Kidney epithelial cell (primary cell): ENCODE measurements around the gene BABAM1. TPM values are rescaled to one million over a fixed set of nuclear protein-coding genes. Genes with fewer than 3 reads are reported as not detected.

Experiments
- DNase-seq: peaks from one replicate; pipeline ENCODE4 v3.0.0-alpha.2; 2010; ENCODE audit warnings: low read depth
- H3K27me3 ChIP-seq: 2 replicates; pipeline ENCODE4 v1.6.0; 2011; ENCODE audit warnings: low read length; ENCODE audit not compliant: control insufficient read depth, insufficient read depth
- H3K36me3 ChIP-seq: 2 replicates; pipeline ENCODE4 v1.5.1; 2011; ENCODE audit warnings: low read length; ENCODE audit not compliant: control insufficient read depth, insufficient read depth
- H3K4me3 ChIP-seq: 2 replicates; pipeline ENCODE4 v1.5.1; 2011; ENCODE audit warnings: low read depth, mild to moderate bottlenecking, control low read depth, low read length
- CTCF ChIP-seq: IDR thresholded peaks from 2 replicates; pipeline ENCODE4 v1.5.1; 2011; ENCODE audit warnings: mild to moderate bottlenecking, moderate library complexity, low read length, control low read depth, inconsistent platforms; ENCODE audit not compliant: insufficient read depth, poor library complexity, severe bottlenecking
- total RNA-seq: library from RNA; depleted of rRNA; stranded (reverse); fragments of >200 nt; gene quantifications from 2 replicates; pipeline ENCODE4 v1.2.3, GENCODE V29; 2015

BABAM1 gene
- total RNA-seq, 1 donor from 2014 or later: 101 TPM

- no peak for TF ChIP-seq CTCF
- H3K4me3 ChIP-seq: peak overlapping the region; percentile 36
- H3K27me3 ChIP-seq: no peaks in the 10 kb centered on the region
- H3K36me3 ChIP-seq: peaks cover 6% of the 10 kb centered on the region
- no peak for DNase-seq
Measured at GRCh38 chr19:17235971-17236777, 31.1 kb upstream of the BABAM1 start.

GRCh38 chr19:17236811-17237543 lies 30.3 kb upstream of the BABAM1 start:
- Histone ChIP-seq H3K4me3 (no peak overlapping the region), H3K36me3 (peaks cover 6% of the 10 kb centered on the region), H3K27me3 (no peaks in the 10 kb centered on the region)
- DNase-seq: no peak
- no peak for TF ChIP-seq CTCF

- no peak for TF ChIP-seq CTCF
- no peak for DNase-seq
- no peak overlapping the region for H3K4me3 ChIP-seq
- peaks cover 6% of the 10 kb centered on the region for H3K36me3 ChIP-seq
- H3K27me3 ChIP-seq: no peaks in the 10 kb centered on the region
Measured at GRCh38 chr19:17237747-17238706, 29.2 kb upstream of the BABAM1 start.

- DNase-seq: no peak
- Histone ChIP-seq H3K27me3 (no peaks in the 10 kb centered on the region), H3K4me3 (no peak overlapping the region), H3K36me3 (peaks cover 2% of the 10 kb centered on the region)
- TF ChIP-seq CTCF: no peak
Measured at GRCh38 chr19:17240062-17240752, 27.0 kb upstream of the BABAM1 start.

- no peak for DNase-seq
- no peak overlapping the region for H3K4me3 ChIP-seq
- H3K36me3 ChIP-seq: peaks cover 2% of the 10 kb centered on the region
- TF ChIP-seq CTCF: no peak
- no peaks in the 10 kb centered on the region for H3K27me3 ChIP-seq
Measured at GRCh38 chr19:17240826-17241399, 26.3 kb upstream of the BABAM1 start.
